Measurements from ENCODE around the gene VGF.

- TF ChIP-seq EZH2phosphoT487 (IDR thresholded peaks at IDR 0.05; ENCODE audit: borderline replicate concordance, low read depth, low read length) (no peak), CTCF (conservative IDR thresholded peaks at IDR 0.05; ENCODE audit: low read length) (no peak)
Measured at GRCh38 chr7:101202603-101202918, 37.2 kb upstream of the VGF start.

Measured in OCI-LY7 (cell line).